SK-N-SH (cell line): ENCODE results near the gene CLEC19A. TPM values are rescaled to one million over a fixed set of nuclear protein-coding genes. Genes with fewer than 3 reads are reported as not detected.

Experiments used
- CTCF ChIA-PET: fragments of 300-600, 350-600 bp; formaldehyde crosslinking; extraction: SDS; loops from one replicate; lab custom pipeline; 2021; lab: Yijun Ruan, JAX
- POLR2A ChIA-PET: fragments of 350-600 bp; sonication (Branson Sonifier 250); formaldehyde crosslinking; extraction: SDS; loops from one replicate; lab custom pipeline; 2020; ENCODE audit warnings: antibody characterized with exemption, inconsistent platforms; lab: Yijun Ruan, JAX
- DNase-seq: peaks from one replicate; pipeline ENCODE4 v3.0.0; 2012
- H2AFZ ChIP-seq: fragments of 200-600 bp; sonication (generic); 2 replicates; pipeline ENCODE4 v1.8.1; 2016; ENCODE audit warnings: antibody characterized with exemption, mild to moderate bottlenecking, low read depth
- H3F3A ChIP-seq: fragments of 200-600 bp; sonication (generic); replicated peaks from 2 replicates; pipeline ENCODE3; 2016; ENCODE audit warnings: antibody characterized with exemption, mild to moderate bottlenecking; ENCODE audit not compliant: insufficient read depth
- H3K27ac ChIP-seq, 2 experiments: fragments of 200-500 bp in 1 of 2; fragments of 200-600 bp in 1 of 2; sonication (Bioruptor generic) in 1 of 2; sonication (generic), shearing (Covaris generic) in 1 of 2; 2 replicates each; pipeline versions ENCODE4 v1.5.1 to v1.6.1; 2014 to 2016; ENCODE audit warnings: low read depth in 2 of 2, inconsistent platforms in 1 of 2, low read length in 1 of 2, mild to moderate bottlenecking in 1 of 2, mixed read lengths in 1 of 2
- H3K27me3 ChIP-seq: fragments of 200-600 bp; sonication (generic), shearing (Covaris generic); 2 replicates; pipeline ENCODE4 v1.6.1; 2016; ENCODE audit warnings: mixed run types; ENCODE audit not compliant: insufficient read depth
- H3K36me3 ChIP-seq, 2 experiments: fragments of 200-500 bp in 1 of 2; fragments of 200-600 bp in 1 of 2; sonication (Bioruptor generic) in 1 of 2; sonication (generic) in 1 of 2; replicated peaks in 1 of 2; 2 replicates each; pipeline versions ENCODE3 to v1.5.1; 2014 to 2016; ENCODE audit warnings: low read length in 1 of 2, mild to moderate bottlenecking in 1 of 2; ENCODE audit not compliant: insufficient read depth in 2 of 2, control insufficient read depth in 1 of 2
- H3K4me1 ChIP-seq, 2 experiments: fragments of 200-500 bp in 1 of 2; fragments of 200-600 bp in 1 of 2; sonication (Bioruptor generic) in 1 of 2; sonication (generic), shearing (Covaris generic) in 1 of 2; 2 replicates each; pipeline versions ENCODE4 v1.5.1 to v1.6.1; 2014 to 2016; ENCODE audit warnings: low read depth in 1 of 2, low read length in 1 of 2, mixed run types in 1 of 2; ENCODE audit not compliant: insufficient read depth in 2 of 2, control insufficient read depth in 1 of 2
- H3K4me2 ChIP-seq: fragments of 200-600 bp; sonication (generic), shearing (Covaris generic); 2 replicates; pipeline ENCODE4 v1.6.1; 2017; ENCODE audit warnings: mixed run types
- H3K4me3 ChIP-seq, 2 experiments: fragments of 200-500 bp in 1 of 2; fragments of 200-600 bp in 1 of 2; sonication (Bioruptor generic) in 1 of 2; sonication (generic), shearing (Covaris generic) in 1 of 2; 2 replicates each; pipeline versions ENCODE4 v1.5.1 to v1.8.1; 2014 to 2016; ENCODE audit warnings: low read depth in 2 of 2, inconsistent platforms in 1 of 2, low read length in 1 of 2, mild to moderate bottlenecking in 1 of 2, mixed read lengths in 1 of 2, moderate library complexity in 1 of 2
- H3K79me2 ChIP-seq: fragments of 200-600 bp; sonication (generic); 2 replicates; pipeline ENCODE4 v1.8.1; 2017; ENCODE audit warnings: mild to moderate bottlenecking; ENCODE audit not compliant: insufficient read depth
- H3K9ac ChIP-seq: fragments of 200-600 bp; sonication (generic); 2 replicates; pipeline ENCODE4 v1.6.1; 2017; ENCODE audit warnings: mixed run types
- H3K9me2 ChIP-seq: fragments of 200-600 bp; sonication (generic); 2 replicates; pipeline ENCODE4 v1.6.1; 2017; ENCODE audit warnings: mixed run types
- H3K9me3 ChIP-seq: fragments of 200-600 bp; sonication (generic); 2 replicates; pipeline ENCODE4 v1.6.1; 2017; ENCODE audit warnings: mixed run types, mild to moderate bottlenecking, moderate library complexity
- H4K20me1 ChIP-seq: fragments of 200-600 bp; sonication (generic); 2 replicates; pipeline ENCODE4 v1.6.1; 2017; ENCODE audit warnings: mild to moderate bottlenecking, mixed run types; ENCODE audit not compliant: insufficient read depth
- CHD2 ChIP-seq: fragments of 150-350 bp; IDR thresholded peaks from 2 replicates; pipeline ENCODE4 v1.6.1; 2018; ENCODE audit warnings: low read length; ENCODE audit not compliant: partially characterized antibody
- EP300 ChIP-seq, 2 experiments: IDR thresholded peaks; 2 replicates each; pipeline versions ENCODE4 v1.4.0 to v1.6.1; 2012; ENCODE audit warnings: borderline replicate concordance in 1 of 2, low read depth in 1 of 2, low read length in 1 of 2
- EZH2phosphoT487 ChIP-seq: fragments of 200-600 bp; sonication (generic); IDR thresholded peaks from 2 replicates; pipeline ENCODE4 v1.6.1; 2017; ENCODE audit warnings: low read depth, mixed run types, mild to moderate bottlenecking, antibody characterized with exemption, moderate library complexity, borderline replicate concordance
- FOXJ3 ChIP-seq: sonication (generic); formaldehyde crosslinking; IDR thresholded peaks from 2 replicates; pipeline ENCODE4 v1.5.1; 2020; ENCODE audit warnings: mild to moderate bottlenecking, missing genetic modification reagents
- GABPA ChIP-seq: IDR thresholded peaks from 2 replicates; pipeline ENCODE4 v1.4.0; 2012; ENCODE audit warnings: low read depth, mild to moderate bottlenecking
- GATA2 ChIP-seq: sonication (generic); formaldehyde crosslinking; IDR thresholded peaks from 2 replicates; pipeline ENCODE4 v1.5.0; 2020; ENCODE audit warnings: mild to moderate bottlenecking, missing genetic modification reagents
- JUND ChIP-seq: IDR thresholded peaks from 2 replicates; pipeline ENCODE4 v1.4.0; 2012
- NFIC ChIP-seq: IDR thresholded peaks from 2 replicates; pipeline ENCODE4 v1.4.0; 2012; ENCODE audit warnings: borderline replicate concordance
- NRF1 ChIP-seq: IDR thresholded peaks from 2 replicates; pipeline ENCODE4 v1.6.1; 2012; ENCODE audit warnings: low read depth, mild to moderate bottlenecking, low read length
- RCOR1 ChIP-seq: fragments of 150-350 bp; IDR thresholded peaks from 2 replicates; pipeline ENCODE4 v1.6.1; 2017; ENCODE audit warnings: antibody characterized with exemption, low read length
- RFX5 ChIP-seq: IDR thresholded peaks from 2 replicates; pipeline ENCODE4 v1.6.1; 2012; ENCODE audit warnings: mild to moderate bottlenecking, improper control_type of control experiment, low read length
- SIN3A ChIP-seq: IDR thresholded peaks from 2 replicates; pipeline ENCODE4 v1.6.1; 2012; ENCODE audit warnings: low read depth, mild to moderate bottlenecking, low read length, moderate library complexity, borderline replicate concordance
- TCF12 ChIP-seq: IDR thresholded peaks from 2 replicates; pipeline ENCODE4 v1.4.0; 2012
- TEAD4 ChIP-seq: IDR thresholded peaks from 2 replicates; pipeline ENCODE4 v1.4.0; 2012; ENCODE audit warnings: mild to moderate bottlenecking, borderline replicate concordance; ENCODE audit not compliant: insufficient read depth
- YY1 ChIP-seq: IDR thresholded peaks from 2 replicates; pipeline ENCODE4 v1.4.0; 2012; ENCODE audit warnings: low read depth, mild to moderate bottlenecking
- WGBS: methylation state at CpG from one replicate; pipeline ENCODE4 v1.1.6; 2017; ENCODE audit warnings: low lambda C conversion rate; 5-methylcytosine and 5-hydroxymethylcytosine counted together
- polyA plus RNA-seq, 3 experiments: library from polyadenylated mRNA; depleted of rRNA; stranded (reverse); fragments of >200 nt; gene quantifications; 2 replicates each; pipeline ENCODE4 v1.2.3, GENCODE V29; 2012
- TF ChIP-seq, protein P1 (sequence below): fragments of 150-350 bp; IDR thresholded peaks from 2 replicates; pipeline ENCODE4 v1.6.1; 2017; ENCODE audit warnings: antibody characterized with exemption, low read length, low read depth, borderline replicate concordance

Gene CLEC19A
- polyA plus RNA-seq, 1 of the 3 experiments (the other 2 are of a cell fraction): not detected

DNA sequence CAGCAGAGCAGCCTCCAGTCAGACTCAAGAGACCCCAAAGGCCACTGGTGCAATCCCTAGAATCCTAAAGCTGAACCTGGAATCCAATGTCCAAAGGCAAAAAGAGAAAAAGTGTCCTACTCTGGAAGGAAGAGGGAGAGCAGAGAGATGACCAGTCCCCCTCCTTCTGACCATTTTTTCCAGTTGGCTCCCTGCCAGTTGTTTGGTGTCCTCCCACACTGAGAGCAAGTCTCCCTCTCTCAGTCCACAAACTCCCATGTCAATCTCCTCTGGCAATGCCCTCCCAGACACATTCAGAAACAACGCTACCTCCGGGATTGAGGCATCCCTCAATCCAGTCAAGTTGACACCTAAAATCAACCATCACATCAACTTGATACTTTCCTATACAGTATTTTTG lies 4.3 kb upstream of the CLEC19A start:
- Histone ChIP-seq H3K9me3 (no peaks in the 10 kb centered on the region), H2AFZ (no peak overlapping the region), H4K20me1 (no peaks in the 10 kb centered on the region), H3K4me2 (no peak overlapping the region), H3K36me3 (no peaks in the 10 kb centered on the region), H3K79me2 (no peaks in the 10 kb centered on the region), H3K4me3 (no peak overlapping the region), H3K9me2 (no peaks in the 10 kb centered on the region), H3F3A (no peaks in the 10 kb centered on the region), H3K9ac (no peak overlapping the region), H3K27me3 (no peaks in the 10 kb centered on the region), H3K27ac (no peak overlapping the region), H3K4me1 (no peaks in the 10 kb centered on the region; a peak in 1 of 4 replicates)
- no peak for TF ChIP-seq RCOR1
- TF ChIP-seq GATA2: no peak
- TF ChIP-seq CHD2: no peak
- TF ChIP-seq EZH2phosphoT487: no peak
- no peak for TF ChIP-seq RFX5
- TF ChIP-seq FOXJ3 (CRISPR knock-in tag): no peak
- DNase-seq: no peak
- WGBS: 59% methylated on average over 2 of the region's 2 CpGs
- ChIA-PET POLR2A (no interaction called here), CTCF (interaction anchor here (0.7 to 1.6 kb wide), 3 partner anchors 16 to 195 kb away, joined by 3 to 6 read pairs (median 5); no protein-coding TSS in a partner anchor)

DNA sequence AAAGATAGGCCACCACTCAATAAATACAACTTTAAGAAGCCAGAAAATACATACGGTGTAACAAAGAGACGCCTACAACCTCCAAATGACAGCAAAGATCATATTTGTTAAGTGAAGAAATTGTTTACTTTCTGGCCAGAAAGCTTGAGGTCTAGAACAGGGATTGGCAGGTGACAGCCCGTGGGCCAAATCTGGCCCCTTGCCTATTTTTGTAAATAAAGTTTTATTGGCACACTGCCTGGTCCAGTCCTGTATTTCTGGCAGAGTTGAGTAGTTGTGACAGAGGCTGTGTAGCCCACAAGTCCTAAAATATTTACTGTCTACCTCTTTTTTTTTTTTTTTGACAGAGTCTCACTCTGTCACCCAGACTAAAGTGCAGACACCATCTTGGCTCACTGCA lies 3.4 kb upstream of the CLEC19A start:
- POLR2A ChIA-PET: no interaction called here
- WGBS: 48% methylated on average over 3 of the region's 3 CpGs

More for the DNA sequence above, 3.4 kb upstream of the CLEC19A start:
- no peaks in the 10 kb centered on the region for H3K27me3 ChIP-seq
- H4K20me1 ChIP-seq: no peaks in the 10 kb centered on the region
- no peak overlapping the region for H3K4me3 ChIP-seq
- no peak for DNase-seq
- H3F3A ChIP-seq: no peaks in the 10 kb centered on the region
- H3K9ac ChIP-seq: no peak overlapping the region
- no peak overlapping the region for H3K4me2 ChIP-seq
- H2AFZ ChIP-seq: no peak overlapping the region
- no peaks in the 10 kb centered on the region for H3K9me2 ChIP-seq
- H3K9me3 ChIP-seq: no peaks in the 10 kb centered on the region
- H3K4me1 ChIP-seq: no peaks in the 10 kb centered on the region; a peak in 1 of 4 replicates
- CTCF ChIA-PET: interaction anchor here (1.1 to 1.6 kb wide), 2 partner anchors 15 to 196 kb away, joined by 5 to 6 read pairs; no protein-coding TSS in a partner anchor
- H3K79me2 ChIP-seq: no peaks in the 10 kb centered on the region
- H3K36me3 ChIP-seq: no peaks in the 10 kb centered on the region
- H3K27ac ChIP-seq: no peak overlapping the region
- TF ChIP-seq GABPA (no peak), NRF1 (no peak), NFIC (no peak), EP300 (IDR thresholded peaks at IDR 0.05; ENCODE audit: borderline replicate concordance in 1 of 2, low read depth in 1 of 2, low read length in 1 of 2) (no peak), TCF12 (no peak), RFX5 (no peak), TEAD4 (no peak), JUND (no peak), FOXJ3 (CRISPR knock-in tag) (no peak), YY1 (no peak), CHD2 (no peak), SIN3A (no peak), GATA2 (no peak)
- TF ChIP-seq, protein P1, sequence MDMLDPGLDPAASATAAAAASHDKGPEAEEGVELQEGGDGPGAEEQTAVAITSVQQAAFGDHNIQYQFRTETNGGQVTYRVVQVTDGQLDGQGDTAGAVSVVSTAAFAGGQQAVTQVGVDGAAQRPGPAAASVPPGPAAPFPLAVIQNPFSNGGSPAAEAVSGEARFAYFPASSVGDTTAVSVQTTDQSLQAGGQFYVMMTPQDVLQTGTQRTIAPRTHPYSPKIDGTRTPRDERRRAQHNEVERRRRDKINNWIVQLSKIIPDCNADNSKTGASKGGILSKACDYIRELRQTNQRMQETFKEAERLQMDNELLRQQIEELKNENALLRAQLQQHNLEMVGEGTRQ: no peak
